Gastrocnemius medialis (tissue), 4 donors: ENCODE data around the gene CLEC6A. TPM values are rescaled to one million over a fixed set of nuclear protein-coding genes. Genes with fewer than 3 reads are reported as not detected.
"Not testable (repeated sequence)": the region's sequence is repeated elsewhere in the genome, so short reads cannot be mapped to it uniquely, and the experiment has no call there.

Experiments used
- ATAC-seq, 2 donors: fragments of 150-250 bp; one replicate each; pipeline ENCODE4 v1.9.1; 2016
- DNase-seq, 2 donors: peaks; one replicate each; pipeline ENCODE4 v3.0.0-alpha.2; 2019
- H3K27ac ChIP-seq, 4 donors: fragments of 200-600 bp; sonication (generic); 1 replicate in 1 of 4; 2 replicates in 3 of 4; pipeline ENCODE4 v1.5.1; 2016 to 2018; ENCODE audit warnings: mild to moderate bottlenecking in 2 of 4, moderate library complexity in 1 of 4
- H3K27me3 ChIP-seq, 3 donors: fragments of 200-600 bp; sonication (generic) in 2 of 3; 1 replicate in 1 of 3; 2 replicates in 2 of 3; pipeline versions ENCODE4 v1.5.1 to v1.6.0; 2016 to 2019; ENCODE audit warnings: mild to moderate bottlenecking in 1 of 3, moderate library complexity in 1 of 3
- H3K36me3 ChIP-seq, 2 donors: fragments of 200-600 bp; sonication (generic) in 1 of 2; one replicate each; pipeline ENCODE4 v1.5.1; 2017 to 2018
- H3K4me1 ChIP-seq, 2 donors: fragments of 200-600 bp; sonication (generic) in 1 of 2; one replicate each; pipeline ENCODE4 v1.5.1; 2016 to 2017; ENCODE audit warnings: mild to moderate bottlenecking in 2 of 2
- H3K4me3 ChIP-seq, 4 donors: fragments of 200-600 bp; sonication (generic) in 3 of 4; 1 replicate in 1 of 4; 2 replicates in 3 of 4; pipeline ENCODE4 v1.5.1; 2016 to 2019; ENCODE audit warnings: mild to moderate bottlenecking in 2 of 4
- H3K9me3 ChIP-seq, 3 donors: fragments of 200-600 bp; sonication (generic) in 2 of 3; 1 replicate in 1 of 3; 2 replicates in 2 of 3; pipeline ENCODE4 v1.5.1; 2016 to 2019
- CTCF ChIP-seq, 5 experiments: fragments of 450-650 bp in 3 of 5; fragments of 200-600 bp in 2 of 5; sonication (generic) in 2 of 5; IDR thresholded peaks in 4 of 5; conservative IDR thresholded peaks in 1 of 5; 1 replicate in 4 of 5; 2 replicates in 1 of 5; pipeline ENCODE4 v1.5.1; 2016 to 2019; ENCODE audit warnings: antibody characterized with exemption in 5 of 5, mild to moderate bottlenecking in 3 of 5, moderate library complexity in 3 of 5
- POLR2A ChIP-seq, 2 donors: fragments of 450-650 bp; IDR thresholded peaks; one replicate each; pipeline ENCODE4 v1.6.1; 2017; ENCODE audit warnings: antibody characterized with exemption in 2 of 2, mild to moderate bottlenecking in 2 of 2, moderate library complexity in 2 of 2
- in situ Hi-C, 4 donors: fragments of 200-750 bp; cut with MboI; loops; one replicate each; pipeline versions ENCODE4 v1.15.0 to v1.8.0; 2017; ENCODE audit warnings: low sequenced_read_pairs in 4 of 4
- intact Hi-C: fragments of 100-400 bp; cut with DNase I; formaldehyde crosslinking; loops from one replicate; pipeline ENCODE4 v1.15.1; 2023; ENCODE audit warnings: low total_unique reads
- total RNA-seq, 4 donors: library from RNA; depleted of rRNA; stranded (reverse); fragments of >200 nt; gene quantifications; one replicate each; pipeline versions ENCODE4 v1.1.0 to v1.2.3, GENCODE V29; 2016

CLEC6A gene
- total RNA-seq, result not detected

- in situ Hi-C loops, result no loop called here
- no peaks in the 10 kb centered on the region for H3K36me3 ChIP-seq
- H3K4me1 ChIP-seq, result no peaks in the 10 kb centered on the region
- no peak within 1 kb of the TSS for H3K27ac ChIP-seq
- no peaks in the 10 kb centered on the region for H3K27me3 ChIP-seq
- H3K9me3 ChIP-seq, result no peaks in the 10 kb centered on the region
- ATAC-seq (no peak), DNase-seq (no peak)
- no peak for TF ChIP-seq CTCF (IDR thresholded peaks at IDR 0.05 in 4 of 5, conservative IDR thresholded peaks at IDR 0.05 in 1 of 5)
- no peak for TF ChIP-seq POLR2A (IDR thresholded peaks at IDR 0.05)
- H3K4me3 ChIP-seq, result no peak within 1 kb of the TSS
- intact Hi-C loops, result no loop called here
These were observed at the start of gene CLEC6A for GRCh38 chr12:8455727-8456360. TSS of gene CLEC6A (plus strand) at chr12:8455962. CDS start at chr12:8456112, 150 bp downstream.

- H3K27ac ChIP-seq, DNase-seq, intact Hi-C loops: not testable (repeated sequence)
These were observed 36.2 kb upstream of the CLEC6A start for GRCh38 chr12:8419576-8419975.

DNA sequence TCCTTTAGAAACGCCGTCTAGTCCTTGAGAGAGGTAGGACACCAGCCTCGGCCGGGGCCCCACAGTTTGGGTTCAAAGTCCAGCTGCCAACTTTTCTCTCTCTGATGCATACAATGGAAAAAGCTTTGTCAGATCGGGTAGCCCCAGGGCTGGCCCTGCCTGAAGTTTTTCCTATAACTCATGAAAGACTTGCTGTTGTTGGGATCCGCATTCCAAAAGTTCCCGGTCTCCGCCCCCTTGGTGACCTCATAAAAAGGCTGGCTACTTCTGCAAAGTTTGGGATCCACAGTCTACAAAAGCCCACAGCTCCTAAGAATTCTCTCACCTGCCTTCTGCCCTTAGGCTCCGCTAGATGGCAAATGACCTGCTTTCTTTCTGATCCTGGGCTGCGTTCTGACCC lies 35.3 kb upstream of the CLEC6A start:
- TF ChIP-seq CTCF (IDR thresholded peaks at IDR 0.05 in 4 of 5, conservative IDR thresholded peaks at IDR 0.05 in 1 of 5) (no peak), POLR2A (IDR thresholded peaks at IDR 0.05) (no peak)
- in situ Hi-C loops (no loop called here), intact Hi-C loops (no loop called here)
- H3K36me3 ChIP-seq, result no peaks in the 10 kb centered on the region
- no peak for ATAC-seq
- no peaks in the 10 kb centered on the region for H3K4me1 ChIP-seq
- no peak for DNase-seq
- no peak overlapping the region for H3K4me3 ChIP-seq
- H3K9me3 ChIP-seq, result no peaks in the 10 kb centered on the region
- no peak overlapping the region for H3K27ac ChIP-seq
- no peaks in the 10 kb centered on the region for H3K27me3 ChIP-seq

More at GRCh38 chr12:8419576-8419975, 36.2 kb upstream of the CLEC6A start:
- H3K4me3 ChIP-seq, H3K27me3 ChIP-seq, H3K4me1 ChIP-seq, ATAC-seq, H3K9me3 ChIP-seq, in situ Hi-C loops, H3K36me3 ChIP-seq: not testable (repeated sequence)

GRCh38 chr12:8444536-8445278 lies 11.1 kb upstream of the CLEC6A start:
- intact Hi-C loops, H3K27ac ChIP-seq, H3K4me3 ChIP-seq, ATAC-seq, H3K9me3 ChIP-seq, H3K36me3 ChIP-seq, H3K4me1 ChIP-seq, H3K27me3 ChIP-seq, DNase-seq, in situ Hi-C loops: not testable (repeated sequence)

DNA sequence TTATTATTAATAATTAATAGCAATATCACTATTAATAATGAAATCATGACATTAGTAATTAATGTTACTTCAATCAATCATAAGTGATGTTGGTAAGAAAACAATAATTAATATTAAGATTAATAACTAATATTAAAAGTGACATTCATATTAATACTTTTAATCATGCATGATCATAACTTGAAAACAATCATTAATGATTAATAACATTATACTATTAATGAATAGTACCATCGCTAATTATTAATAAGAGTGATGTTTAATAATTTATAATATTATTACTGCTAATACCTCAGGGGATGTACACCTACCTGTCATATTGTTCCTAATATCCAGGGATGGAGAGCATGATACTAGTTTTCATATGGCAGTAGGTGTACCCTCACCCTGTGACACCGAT lies 10.0 kb upstream of the CLEC6A start:
- no peak for ATAC-seq
- in situ Hi-C loops, result no loop called here
- DNase-seq, result no peak

More for the DNA sequence above, 10.0 kb upstream of the CLEC6A start:
- Histone ChIP-seq H3K4me1 (no peaks in the 10 kb centered on the region), H3K27ac (no peak overlapping the region), H3K9me3 (no peaks in the 10 kb centered on the region), H3K4me3 (no peak overlapping the region), H3K36me3 (no peaks in the 10 kb centered on the region), H3K27me3 (no peaks in the 10 kb centered on the region)
- TF ChIP-seq CTCF (IDR thresholded peaks at IDR 0.05 in 4 of 5, conservative IDR thresholded peaks at IDR 0.05 in 1 of 5), result no peak
- TF ChIP-seq POLR2A (IDR thresholded peaks at IDR 0.05), result no peak
- intact Hi-C loops, result no loop called here
